ENCODE data around the gene LRRK1.

The LRRK1 gene

GRCh38 chr15:100923076-100923475 is 3.9 kb downstream of the LRRK1 start:
- H3K4me3 ChIP-seq (replicated peaks; ENCODE audit: low read depth, low read length) = peak overlapping the region; percentile 38
- no peaks in the 10 kb centered on the region for H3K27me3 ChIP-seq (replicated peaks; ENCODE audit: control insufficient read depth, insufficient read depth, low read length)
- no peak for DNase-seq (ENCODE audit: extremely low read depth, insufficient read length)
- no peak for TF ChIP-seq CTCF (IDR thresholded peaks at IDR 0.05; ENCODE audit: insufficient read depth, low read length, poor library complexity, severe bottlenecking)
- H3K36me3 ChIP-seq (ENCODE audit: control insufficient read depth, insufficient read depth, low read length) = peaks cover 13% of the 10 kb centered on the region

- Histone ChIP-seq H3K4me3 (replicated peaks; ENCODE audit: low read depth, low read length) (no peak overlapping the region), H3K36me3 (ENCODE audit: control insufficient read depth, insufficient read depth, low read length) (peaks cover 19% of the 10 kb centered on the region), H3K27me3 (replicated peaks; ENCODE audit: control insufficient read depth, insufficient read depth, low read length) (no peaks in the 10 kb centered on the region)
- TF ChIP-seq CTCF (IDR thresholded peaks at IDR 0.05; ENCODE audit: insufficient read depth, low read length, poor library complexity, severe bottlenecking) = no peak
- no peak for DNase-seq (ENCODE audit: extremely low read depth, insufficient read length)
These were observed 4.7 kb downstream of the LRRK1 start for GRCh38 chr15:100923902-100924301.

- DNase-seq (ENCODE audit: extremely low read depth, insufficient read length) = no peak
- H3K4me3 ChIP-seq (replicated peaks; ENCODE audit: low read depth, low read length) = no peak overlapping the region
- no peaks in the 10 kb centered on the region for H3K27me3 ChIP-seq (replicated peaks; ENCODE audit: control insufficient read depth, insufficient read depth, low read length)
- peaks cover 19% of the 10 kb centered on the region for H3K36me3 ChIP-seq (ENCODE audit: control insufficient read depth, insufficient read depth, low read length)
- no peak for TF ChIP-seq CTCF (IDR thresholded peaks at IDR 0.05; ENCODE audit: insufficient read depth, low read length, poor library complexity, severe bottlenecking)
These were observed 5.3 kb downstream of the LRRK1 start for GRCh38 chr15:100924436-100924835.

GRCh38 chr15:100925480-100925879 is 6.3 kb downstream of the LRRK1 start:
- Histone ChIP-seq H3K27me3 (replicated peaks; ENCODE audit: control insufficient read depth, insufficient read depth, low read length) (no peaks in the 10 kb centered on the region), H3K4me3 (replicated peaks; ENCODE audit: low read depth, low read length) (no peak overlapping the region), H3K36me3 (ENCODE audit: control insufficient read depth, insufficient read depth, low read length) (peaks cover 21% of the 10 kb centered on the region)
- no peak for TF ChIP-seq CTCF (IDR thresholded peaks at IDR 0.05; ENCODE audit: insufficient read depth, low read length, poor library complexity, severe bottlenecking)
- DNase-seq (ENCODE audit: extremely low read depth, insufficient read length) = no peak

DNA sequence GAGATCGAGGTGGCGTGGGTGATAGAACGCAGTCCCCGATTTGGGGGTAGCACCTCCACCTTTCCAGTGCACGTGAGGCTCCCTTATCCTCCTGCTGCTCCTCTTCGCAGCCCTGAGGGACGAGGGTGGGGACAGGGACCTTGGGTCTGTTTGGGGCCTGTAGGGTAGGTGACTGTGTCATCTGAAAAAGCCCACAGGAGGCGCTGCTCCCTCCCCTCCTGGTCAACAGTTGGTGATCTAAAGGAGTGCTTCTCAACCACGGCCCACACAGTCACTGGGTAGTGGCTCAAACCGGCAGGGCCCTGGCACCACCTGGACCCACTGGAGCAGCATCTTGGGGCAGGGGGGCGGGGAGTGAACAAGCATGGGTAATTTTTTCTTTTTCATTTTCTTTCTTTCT is 7.1 kb downstream of the LRRK1 start:
- TF ChIP-seq CTCF (IDR thresholded peaks at IDR 0.05; ENCODE audit: insufficient read depth, low read length, poor library complexity, severe bottlenecking) = peak; percentile 49
- DNase-seq (ENCODE audit: extremely low read depth, insufficient read length) = peak; percentile 53
- Histone ChIP-seq H3K27me3 (replicated peaks; ENCODE audit: control insufficient read depth, insufficient read depth, low read length) (no peaks in the 10 kb centered on the region), H3K4me3 (replicated peaks; ENCODE audit: low read depth, low read length) (no peak overlapping the region), H3K36me3 (ENCODE audit: control insufficient read depth, insufficient read depth, low read length) (peaks cover 21% of the 10 kb centered on the region)

Data from GM06990 (cell line).